ENCODE data around the gene TTC5.
"Not testable (repeated sequence)": the region's sequence is repeated elsewhere in the genome, so short reads cannot be mapped to it uniquely, and the experiment has no call there.

TTC5 gene

GRCh38 chr14:20302042-20302755 lies 3.6 kb downstream of the TTC5 start:
- DNase-seq (ENCODE audit: low spot score), result no peak

- no peak for DNase-seq (ENCODE audit: low spot score)
Measured at GRCh38 chr14:20295067-20295466, 10.7 kb downstream of the TTC5 start.

- DNase-seq (ENCODE audit: low spot score), result no peak
Measured at GRCh38 chr14:20294636-20295035, 11.1 kb downstream of the TTC5 start.

GRCh38 chr14:20281998-20282397 lies 23.8 kb downstream of the TTC5 start:
- not testable (repeated sequence) for DNase-seq (ENCODE audit: low spot score)

GRCh38 chr14:20280265-20280664 lies 25.5 kb downstream of the TTC5 start:
- not testable (repeated sequence) for DNase-seq (ENCODE audit: low spot score)

- peak; percentile 31 for DNase-seq (ENCODE audit: low spot score)
Measured at GRCh38 chr14:20278414-20278813, 27.3 kb downstream of the TTC5 start.

- no peak for DNase-seq (ENCODE audit: low spot score)
Measured at GRCh38 chr14:20277409-20277808, 28.3 kb downstream of the TTC5 start.

- no peak for DNase-seq (ENCODE audit: low spot score)
Measured at GRCh38 chr14:20274062-20274461, 31.7 kb downstream of the TTC5 start.

GRCh38 chr14:20264361-20264760 lies 41.4 kb downstream of the TTC5 start:
- not testable (repeated sequence) for DNase-seq (ENCODE audit: low spot score)

- no peak for DNase-seq (ENCODE audit: low spot score)
Measured at GRCh38 chr14:20262642-20263128, 43.1 kb downstream of the TTC5 start.

- DNase-seq (ENCODE audit: low spot score), result no peak
Measured at GRCh38 chr14:20247646-20248246, 58.0 kb downstream of the TTC5 start.
